C4-2B (cell line): ENCODE measurements around the gene MAMDC2.

Source experiments
- CTCF ChIP-seq: fragments of 450-650 bp; conservative IDR thresholded peaks from 2 replicates; pipeline ENCODE4 v1.5.1; 2017; ENCODE audit warnings: mild to moderate bottlenecking
- ZFX ChIP-seq: fragments of 450-650 bp; IDR thresholded peaks from 2 replicates; pipeline ENCODE4 v1.6.1; 2017

DNA sequence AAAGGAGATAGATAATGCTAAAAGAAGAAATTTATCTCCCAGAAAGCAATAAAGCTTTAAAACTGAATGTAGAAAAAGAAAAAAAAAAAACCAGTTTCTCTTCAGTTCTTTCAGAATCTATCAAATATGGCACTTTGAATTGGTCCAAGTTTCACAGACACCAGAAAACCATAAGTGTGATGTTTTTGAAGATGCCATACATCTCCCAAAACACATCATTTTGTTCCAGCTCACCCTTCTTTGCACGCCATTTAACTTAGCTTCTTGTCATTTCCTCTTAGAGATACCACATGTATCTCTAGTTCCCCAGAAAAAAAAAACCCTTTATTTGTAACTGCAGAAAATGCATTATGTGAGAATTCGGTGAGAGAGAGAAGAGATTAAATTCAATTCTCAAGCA, 46.1 kb upstream of the MAMDC2 start:
- TF ChIP-seq CTCF (no peak), ZFX (no peak)
